Measurements from ENCODE around the gene FMN1. TPM values are rescaled to one million over a fixed set of nuclear protein-coding genes. Genes with fewer than 3 reads are reported as not detected.

The FMN1 gene
- total and polyA plus RNA-seq, 10 of the 15 experiments (the other 5 are each of a cell fraction or from before 2014, with no cell fraction given), result 0.05 to 0.16 (median 0.08) TPM; not detected in 4

DNA sequence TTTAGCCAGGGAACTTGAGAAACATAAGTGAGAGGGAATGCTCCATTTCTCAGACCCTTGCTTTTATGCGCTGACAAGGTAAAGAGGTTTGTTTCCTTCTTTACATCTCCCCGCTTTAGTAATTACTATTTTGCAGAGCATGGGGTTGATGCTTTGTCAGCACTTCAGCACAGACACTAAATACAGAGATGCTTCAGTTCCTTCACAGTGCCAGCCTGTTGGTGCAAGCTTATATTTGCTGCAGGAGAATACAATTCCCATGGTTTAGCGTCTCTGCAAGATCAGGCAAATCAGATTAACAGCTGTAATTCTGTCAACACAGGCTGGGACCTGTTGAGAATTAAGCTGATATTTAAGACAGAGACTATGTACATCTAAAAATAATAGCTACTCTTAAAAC is 2.9 kb downstream of the FMN1 start:
- Histone ChIP-seq H3K9ac (ENCODE audit: control insufficient read depth, insufficient read depth, low read length) (no peak overlapping the region), H3K4me1 (ENCODE audit: control insufficient read depth, insufficient read depth, low read length) (peaks cover 27% of the 10 kb centered on the region), H4K20me1 (ENCODE audit: control insufficient read depth, insufficient read depth) (no peaks in the 10 kb centered on the region), H3K27ac (ENCODE audit: control insufficient read depth, insufficient read depth) (no peak overlapping the region), H3K4me3 (no peak overlapping the region), H2AFZ (ENCODE audit: control insufficient read depth, low read depth, low read length) (no peak overlapping the region), H3K27me3 (replicated peaks in 1 of 2; ENCODE audit: control insufficient read depth in 2 of 2, insufficient read depth in 2 of 2, low read length in 1 of 2) (peaks cover 0 to 9% of the 10 kb centered on the region in 2 experiments; a peak in 3 of 4 replicates), H3K36me3 (ENCODE audit: control insufficient read depth in 2 of 2, insufficient read depth in 2 of 2, low read length in 1 of 2) (no peaks in the 10 kb centered on the region), H3K79me2 (ENCODE audit: control insufficient read depth, insufficient read depth, low read length) (no peaks in the 10 kb centered on the region), H3K4me2 (ENCODE audit: control insufficient read depth, insufficient read depth) (no peak overlapping the region), H3K9me3 (replicated peaks; ENCODE audit: control insufficient read depth, insufficient read depth, low read length) (no peaks in the 10 kb centered on the region; the same call in 1 of the 3 replicates)
- POLR2A ChIA-PET, result interaction anchor here (0.6 kb wide), 1 partner anchor 64 kb away, joined by 6 read pairs; no protein-coding TSS in a partner anchor
- no peak for FAIRE-seq
- CTCF ChIA-PET, result no interaction called here
- SMC1A ChIA-PET (ENCODE audit: uncharacterized antibody, unreplicated experiment), result interaction anchor here (1.0 kb wide), 1 partner anchor 10 kb away, joined by 3 read pairs; no protein-coding TSS in a partner anchor
- 83% methylated on average over 3 of the region's 3 CpGs for WGBS (ENCODE audit: insufficient coverage, insufficient replicate concordance, low lambda C conversion rate, missing lambda C conversion rate)
- BruUV-seq (replicated peaks), result no TSS peak
- DNase-seq (ENCODE audit: low read depth, low spot score), result no peak
- TF ChIP-seq MTA2 (IDR thresholded peaks at IDR 0.05; ENCODE audit: low read depth), result no peak
- TF ChIP-seq TAF1 (IDR thresholded peaks at IDR 0.05; ENCODE audit: borderline replicate concordance, low read depth, low read length), result no peak
- TF ChIP-seq SMC3 (IDR thresholded peaks at IDR 0.05; ENCODE audit: borderline replicate concordance, low read length), result no peak
- TF ChIP-seq IRF4 (IDR thresholded peaks at IDR 0.05; ENCODE audit: low read depth, low read length), result no peak
- TF ChIP-seq, protein P1, sequence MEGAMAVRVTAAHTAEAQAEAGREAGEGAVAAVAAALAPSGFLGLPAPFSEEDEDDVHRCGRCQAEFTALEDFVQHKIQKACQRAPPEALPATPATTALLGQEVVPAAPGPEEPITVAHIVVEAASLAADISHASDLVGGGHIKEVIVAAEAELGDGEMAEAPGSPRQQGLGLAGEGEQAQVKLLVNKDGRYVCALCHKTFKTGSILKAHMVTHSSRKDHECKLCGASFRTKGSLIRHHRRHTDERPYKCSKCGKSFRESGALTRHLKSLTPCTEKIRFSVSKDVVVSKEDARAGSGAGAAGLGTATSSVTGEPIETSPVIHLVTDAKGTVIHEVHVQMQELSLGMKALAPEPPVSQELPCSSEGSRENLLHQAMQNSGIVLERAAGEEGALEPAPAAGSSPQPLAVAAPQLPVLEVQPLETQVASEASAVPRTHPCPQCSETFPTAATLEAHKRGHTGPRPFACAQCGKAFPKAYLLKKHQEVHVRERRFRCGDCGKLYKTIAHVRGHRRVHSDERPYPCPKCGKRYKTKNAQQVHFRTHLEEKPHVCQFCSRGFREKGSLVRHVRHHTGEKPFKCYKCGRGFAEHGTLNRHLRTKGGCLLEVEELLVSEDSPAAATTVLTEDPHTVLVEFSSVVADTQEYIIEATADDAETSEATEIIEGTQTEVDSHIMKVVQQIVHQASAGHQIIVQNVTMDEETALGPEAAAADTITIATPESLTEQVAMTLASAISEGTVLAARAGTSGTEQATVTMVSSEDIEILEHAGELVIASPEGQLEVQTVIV (IDR thresholded peaks at IDR 0.05; ENCODE audit: borderline replicate concordance, partially characterized antibody), result no peak
- TF ChIP-seq, protein P2, sequence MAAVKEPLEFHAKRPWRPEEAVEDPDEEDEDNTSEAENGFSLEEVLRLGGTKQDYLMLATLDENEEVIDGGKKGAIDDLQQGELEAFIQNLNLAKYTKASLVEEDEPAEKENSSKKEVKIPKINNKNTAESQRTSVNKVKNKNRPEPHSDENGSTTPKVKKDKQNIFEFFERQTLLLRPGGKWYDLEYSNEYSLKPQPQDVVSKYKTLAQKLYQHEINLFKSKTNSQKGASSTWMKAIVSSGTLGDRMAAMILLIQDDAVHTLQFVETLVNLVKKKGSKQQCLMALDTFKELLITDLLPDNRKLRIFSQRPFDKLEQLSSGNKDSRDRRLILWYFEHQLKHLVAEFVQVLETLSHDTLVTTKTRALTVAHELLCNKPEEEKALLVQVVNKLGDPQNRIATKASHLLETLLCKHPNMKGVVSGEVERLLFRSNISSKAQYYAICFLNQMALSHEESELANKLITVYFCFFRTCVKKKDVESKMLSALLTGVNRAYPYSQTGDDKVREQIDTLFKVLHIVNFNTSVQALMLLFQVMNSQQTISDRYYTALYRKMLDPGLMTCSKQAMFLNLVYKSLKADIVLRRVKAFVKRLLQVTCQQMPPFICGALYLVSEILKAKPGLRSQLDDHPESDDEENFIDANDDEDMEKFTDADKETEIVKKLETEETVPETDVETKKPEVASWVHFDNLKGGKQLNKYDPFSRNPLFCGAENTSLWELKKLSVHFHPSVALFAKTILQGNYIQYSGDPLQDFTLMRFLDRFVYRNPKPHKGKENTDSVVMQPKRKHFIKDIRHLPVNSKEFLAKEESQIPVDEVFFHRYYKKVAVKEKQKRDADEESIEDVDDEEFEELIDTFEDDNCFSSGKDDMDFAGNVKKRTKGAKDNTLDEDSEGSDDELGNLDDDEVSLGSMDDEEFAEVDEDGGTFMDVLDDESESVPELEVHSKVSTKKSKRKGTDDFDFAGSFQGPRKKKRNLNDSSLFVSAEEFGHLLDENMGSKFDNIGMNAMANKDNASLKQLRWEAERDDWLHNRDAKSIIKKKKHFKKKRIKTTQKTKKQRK (IDR thresholded peaks at IDR 0.05; ENCODE audit: low read depth, low read length), result no peak
- TF ChIP-seq IKZF2 (IDR thresholded peaks at IDR 0.05), result no peak
- TF ChIP-seq CHD2 (IDR thresholded peaks at IDR 0.05; ENCODE audit: borderline replicate concordance, low read depth, low read length), result no peak
- intact Hi-C loops (cut with micrococcal nuclease; ENCODE audit: unreplicated experiment), result no loop called here
- in situ Hi-C loops (cut with MboI), result no loop called here
- RAD21 ChIA-PET (ENCODE audit: unreplicated experiment), result no interaction called here
- ATAC-seq, result no peak

All from GM12878 (cell line).